ENCODE data around the gene BCL2L14.

BCL2L14 gene, protein sequence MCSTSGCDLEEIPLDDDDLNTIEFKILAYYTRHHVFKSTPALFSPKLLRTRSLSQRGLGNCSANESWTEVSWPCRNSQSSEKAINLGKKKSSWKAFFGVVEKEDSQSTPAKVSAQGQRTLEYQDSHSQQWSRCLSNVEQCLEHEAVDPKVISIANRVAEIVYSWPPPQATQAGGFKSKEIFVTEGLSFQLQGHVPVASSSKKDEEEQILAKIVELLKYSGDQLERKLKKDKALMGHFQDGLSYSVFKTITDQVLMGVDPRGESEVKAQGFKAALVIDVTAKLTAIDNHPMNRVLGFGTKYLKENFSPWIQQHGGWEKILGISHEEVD

GRCh38 chr12:12070674-12071656 lies at the start of gene BCL2L14:
BCL2L14 (plus strand) TSS chr12:12070939; CDS start chr12:12079306, 8,367 bp downstream.
- no peak for DNase-seq

- no peak for DNase-seq
Measured at GRCh38 chr12:12022306-12022936, 48.3 kb upstream of the BCL2L14 start.

DNA sequence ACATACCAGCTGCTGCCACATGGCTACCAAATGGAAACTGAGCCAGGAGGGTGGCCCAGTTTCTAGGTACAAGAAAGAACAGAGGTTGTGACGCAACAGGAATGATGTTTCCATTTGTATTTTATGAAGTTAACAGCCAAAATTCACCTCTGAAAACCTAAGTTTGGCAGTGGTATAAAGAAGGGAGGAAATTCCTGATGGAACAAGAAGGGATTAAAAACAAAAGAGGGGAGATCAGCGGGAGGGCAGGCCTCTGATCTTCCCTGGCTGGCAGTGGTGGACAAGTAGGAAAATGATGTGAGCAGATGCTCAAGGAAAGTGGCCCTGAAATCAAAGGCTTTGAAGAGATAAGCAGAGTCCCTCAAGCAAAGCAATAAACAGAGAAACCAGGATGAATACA lies 47.3 kb upstream of the BCL2L14 start:
- DNase-seq: no peak

GRCh38 chr12:12024911-12025682 lies 45.6 kb upstream of the BCL2L14 start:
- DNase-seq: no peak

GRCh38 chr12:12025799-12026386 lies 44.8 kb upstream of the BCL2L14 start:
- no peak for DNase-seq

- DNase-seq: no peak
Measured at GRCh38 chr12:12028668-12029402, 41.9 kb upstream of the BCL2L14 start.

GRCh38 chr12:12029653-12030052 lies 41.1 kb upstream of the BCL2L14 start:
- no peak for DNase-seq

- no peak for DNase-seq
Measured at GRCh38 chr12:12032260-12032791, 38.4 kb upstream of the BCL2L14 start.

DNA sequence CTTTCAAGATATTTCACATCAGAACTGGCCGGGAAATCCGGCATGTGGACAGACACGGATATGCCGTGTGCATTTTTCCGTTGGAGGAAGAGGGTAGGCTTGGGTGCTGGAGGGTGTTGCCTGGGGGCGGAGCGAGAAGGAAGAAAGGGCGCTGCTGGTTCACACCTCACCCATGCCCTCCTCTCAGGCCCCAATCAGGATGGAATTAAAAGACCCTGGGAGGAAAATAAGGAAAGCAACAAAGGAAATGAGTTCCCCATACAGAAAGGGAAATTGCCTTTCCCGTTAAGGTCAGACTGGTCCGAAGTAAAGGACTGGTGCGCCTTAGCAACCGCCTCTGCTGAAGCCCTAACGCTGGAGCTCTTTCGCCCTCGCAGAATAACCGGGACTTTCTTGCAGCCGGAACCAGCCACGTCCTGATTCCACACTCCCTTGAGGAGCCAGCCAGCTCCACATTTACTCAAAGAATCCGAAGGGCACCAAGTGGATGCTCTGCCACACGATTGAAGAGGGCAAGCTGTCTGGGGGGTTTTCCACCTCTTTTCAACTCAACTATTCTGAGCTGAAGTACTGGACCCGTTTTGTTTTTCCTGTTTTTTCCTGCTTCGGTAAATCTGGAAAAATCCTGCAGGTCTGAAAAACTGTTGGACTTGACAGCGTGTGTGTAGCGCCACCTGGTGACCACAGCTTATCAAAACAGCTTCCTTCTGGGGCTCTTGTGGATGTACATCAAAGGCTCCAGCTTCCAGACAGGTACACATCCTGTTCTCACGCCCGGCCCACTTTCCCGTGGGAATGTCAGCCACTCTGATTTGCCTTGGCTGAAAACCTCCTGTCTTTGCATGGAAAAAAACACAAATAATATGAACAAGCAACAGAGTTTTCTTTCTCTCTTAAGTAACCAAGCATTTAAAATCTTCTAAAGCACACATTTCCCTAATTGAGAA lies 37.6 kb upstream of the BCL2L14 start:
- peak in 51 of 56 donors; percentile 6 to 90 (median 67) for DNase-seq

DNA sequence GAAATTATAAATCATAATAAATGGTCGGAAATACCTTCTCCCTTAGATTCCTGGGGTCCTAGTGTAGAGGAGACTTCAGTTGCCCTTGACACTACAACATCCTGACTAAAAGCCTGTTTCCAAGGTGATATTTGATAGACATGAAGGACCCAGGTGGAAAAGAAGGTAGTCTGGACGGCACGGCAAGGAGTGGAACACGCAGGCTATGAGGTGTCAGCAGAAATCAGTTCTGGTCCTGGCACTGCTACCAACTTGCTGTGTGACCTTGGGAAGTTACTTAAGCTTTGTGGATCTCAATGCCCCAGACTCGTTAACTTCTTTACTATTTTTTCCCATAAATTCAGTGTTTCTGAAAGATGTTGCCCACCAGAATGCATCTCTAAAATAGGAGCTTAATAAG lies 36.9 kb upstream of the BCL2L14 start:
- DNase-seq: no peak

DNA sequence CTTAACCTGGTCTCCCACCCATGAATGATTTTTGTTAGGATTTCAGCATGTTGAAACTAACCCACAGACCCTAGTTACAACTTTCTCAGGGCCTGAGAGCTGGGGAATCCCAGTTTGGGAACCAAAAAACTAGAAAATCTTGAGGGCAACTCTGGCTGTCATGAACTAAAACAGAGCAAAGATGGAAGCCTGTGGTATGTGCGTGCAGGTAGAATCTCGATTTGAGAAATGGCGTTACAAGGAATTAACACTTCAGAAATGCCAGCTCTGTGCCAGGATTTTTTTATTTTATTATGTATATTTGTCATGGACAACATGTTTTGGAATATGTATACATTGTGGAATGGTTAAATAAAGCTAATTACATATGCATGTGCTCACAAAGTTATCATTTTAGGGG lies 36.4 kb upstream of the BCL2L14 start:
- no peak for DNase-seq

DNA sequence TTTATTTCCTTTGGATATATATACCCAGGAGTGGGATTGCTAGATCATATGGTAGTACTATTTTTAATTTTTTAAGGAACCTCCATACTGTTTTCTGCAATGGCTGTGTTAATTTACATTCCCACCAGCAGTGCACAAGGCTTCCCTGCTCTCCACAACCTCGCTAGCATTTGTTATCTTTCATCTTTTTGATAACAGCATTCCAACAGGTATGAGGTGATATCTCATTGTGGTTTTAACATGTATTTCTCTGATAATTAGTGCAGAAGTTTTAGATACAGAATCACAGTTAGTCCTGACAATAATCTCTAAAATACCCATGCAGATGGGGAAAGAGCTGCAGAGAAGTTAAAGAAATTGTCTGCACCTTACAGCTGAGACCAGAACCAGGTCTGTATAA lies 35.5 kb upstream of the BCL2L14 start:
- DNase-seq: no peak

DNA sequence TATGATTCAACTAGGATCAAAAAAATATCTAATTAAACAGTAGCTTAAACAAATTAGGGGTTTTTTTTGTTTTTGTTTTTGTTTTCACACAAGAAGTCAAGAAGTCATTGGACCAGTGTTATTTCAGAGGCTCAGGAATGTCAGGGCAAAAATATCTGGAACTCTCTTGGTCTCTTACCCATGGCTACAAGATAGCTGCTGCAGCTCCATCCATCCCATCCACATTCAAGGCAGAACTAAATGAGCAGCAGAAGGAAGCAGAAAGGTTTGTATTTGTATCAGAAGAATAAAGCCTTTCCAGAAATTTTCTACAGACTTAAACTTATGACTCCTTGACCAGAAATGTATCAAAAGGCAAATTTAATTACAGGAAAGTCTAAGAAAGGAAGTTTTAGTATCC lies 33.8 kb upstream of the BCL2L14 start:
- DNase-seq: no peak

- DNase-seq: no peak
Measured at GRCh38 chr12:12039897-12040296, 30.8 kb upstream of the BCL2L14 start.

DNA sequence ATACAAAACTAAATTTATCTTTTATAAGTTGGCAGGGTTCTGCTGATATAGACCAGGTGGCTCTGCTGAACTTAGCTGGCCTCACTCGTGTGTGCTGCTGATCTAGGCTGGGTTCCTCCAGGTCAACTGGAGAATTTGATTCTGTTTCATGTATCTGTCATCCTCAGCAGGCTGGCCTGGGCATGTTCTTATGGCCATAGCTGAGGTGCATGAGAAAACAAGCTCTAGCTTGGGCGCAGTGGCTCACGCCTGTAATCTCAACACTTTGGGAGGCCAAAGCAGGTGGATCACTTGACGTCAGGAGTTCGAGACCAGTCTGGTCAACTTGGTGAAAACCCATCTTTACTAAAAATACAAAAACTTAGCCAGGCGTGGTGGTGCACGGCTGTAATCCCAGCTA lies 24.3 kb upstream of the BCL2L14 start:
- no peak for DNase-seq

DNA sequence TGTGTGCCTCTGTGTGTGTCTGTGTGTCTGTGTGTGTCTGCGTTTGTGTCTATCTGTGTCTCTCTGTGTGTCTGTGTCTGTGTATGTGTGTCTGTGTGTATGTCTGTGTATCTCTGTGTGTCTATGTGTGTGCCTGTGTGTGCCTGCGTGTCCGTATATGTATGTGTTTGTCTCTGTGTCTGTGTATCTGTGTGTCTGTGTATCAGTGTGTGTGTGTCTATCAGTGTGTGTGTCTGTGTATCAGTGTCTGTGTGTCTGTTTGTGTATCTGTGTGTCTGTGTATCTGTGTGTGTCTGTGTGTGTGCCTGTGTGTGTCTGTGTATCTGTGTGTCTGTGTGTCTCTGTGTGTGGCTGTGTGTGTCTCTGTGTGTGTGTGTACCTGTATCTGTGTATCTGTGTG lies 23.1 kb upstream of the BCL2L14 start:
- DNase-seq: no peak

DNA sequence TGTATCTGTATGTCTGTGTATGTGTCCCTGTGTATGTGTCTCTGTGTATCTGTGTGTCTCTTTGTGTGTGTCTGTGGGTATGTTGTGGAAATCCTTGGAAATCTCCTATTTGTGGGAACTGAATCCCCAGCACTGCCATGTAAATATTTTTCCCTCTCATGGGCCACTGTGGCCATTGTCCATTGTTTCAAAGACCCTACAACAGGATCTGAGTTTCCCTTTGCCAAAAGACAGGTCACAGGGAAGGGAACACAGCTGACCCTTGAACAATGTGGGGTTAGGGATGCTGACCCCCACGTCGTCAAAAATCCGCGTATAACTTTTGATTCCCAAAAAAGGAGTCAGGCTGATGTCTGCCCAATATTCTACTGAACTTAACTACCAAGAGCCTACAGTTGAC lies 22.5 kb upstream of the BCL2L14 start:
- DNase-seq: no peak

DNA sequence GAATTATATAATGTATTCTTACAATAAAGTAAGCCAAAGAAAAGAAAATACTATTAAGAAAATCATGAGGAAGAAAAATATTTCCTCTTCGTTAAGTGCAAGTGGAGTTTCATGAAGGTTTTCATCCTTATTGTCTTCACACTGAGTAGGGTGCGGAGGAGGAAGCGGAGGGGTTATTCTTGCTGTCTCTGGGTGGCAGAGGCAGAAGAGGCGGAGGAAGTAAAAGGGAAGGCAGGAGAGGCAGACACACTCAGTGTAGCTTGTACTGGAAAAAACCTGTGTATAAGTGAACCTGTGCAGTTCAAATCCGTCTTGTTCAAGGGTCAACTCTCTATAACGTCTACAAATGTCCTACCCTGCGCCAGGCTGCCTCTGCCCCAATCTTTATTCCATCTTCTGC lies 22.0 kb upstream of the BCL2L14 start:
- no peak for DNase-seq

DNA sequence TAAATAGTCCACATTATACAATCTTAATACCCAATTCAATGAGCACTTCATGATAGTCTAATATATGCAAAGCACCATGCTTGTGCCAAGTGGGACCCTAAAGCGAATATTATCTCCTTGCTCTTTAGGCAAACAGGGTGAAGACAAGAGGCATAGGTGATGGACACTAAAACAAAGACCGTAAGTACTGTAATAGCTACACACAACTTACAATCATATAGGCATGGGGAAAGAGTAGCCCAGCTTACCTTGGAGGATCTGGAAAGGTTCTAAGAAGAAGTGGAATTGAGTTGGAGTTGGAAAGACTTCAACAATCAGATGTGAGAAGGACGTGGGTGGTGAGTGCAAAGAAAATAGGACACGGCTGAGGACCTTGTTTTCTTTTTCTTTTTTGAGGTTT lies 19.1 kb upstream of the BCL2L14 start:
- DNase-seq: no peak

Measured in nucleus accumbens (tissue), 56 donors.